Esophagus muscularis mucosa (tissue), 4 donors: ENCODE results near the gene CTDSPL. TPM values are rescaled to one million over a fixed set of nuclear protein-coding genes. Genes with fewer than 3 reads are reported as not detected.

Source experiments
- DNase-seq: peaks from one replicate; pipeline ENCODE4 v3.0.0-alpha.2; 2017; ENCODE audit errors: extremely low spot score
- H3K27ac ChIP-seq, 4 donors: fragments of 200-600 bp; sonication (generic); replicated peaks in 1 of 4; 1 replicate in 3 of 4; 2 replicates in 1 of 4; pipeline ENCODE4 v1.5.1; 2016 to 2019; ENCODE audit warnings: mild to moderate bottlenecking in 1 of 4
- H3K27me3 ChIP-seq, 4 donors: fragments of 200-600 bp; sonication (generic); one replicate each; pipeline versions ENCODE4 v1.5.1 to v1.6.0; 2016 to 2019
- H3K36me3 ChIP-seq, 4 donors: fragments of 200-600 bp; sonication (generic); one replicate each; pipeline ENCODE4 v1.5.1; 2016 to 2019
- H3K4me1 ChIP-seq, 4 donors: fragments of 200-600 bp; sonication (generic); one replicate each; pipeline ENCODE4 v1.5.1; 2016 to 2019
- H3K4me3 ChIP-seq, 4 donors: fragments of 200-600 bp; sonication (generic); 1 replicate in 2 of 4; 2 replicates in 2 of 4; pipeline ENCODE4 v1.5.1; 2016 to 2019; ENCODE audit warnings: mild to moderate bottlenecking in 4 of 4, moderate library complexity in 1 of 4
- H3K9me3 ChIP-seq, 4 donors: fragments of 200-600 bp; sonication (generic); 1 replicate in 3 of 4; 2 replicates in 1 of 4; pipeline ENCODE4 v1.5.1; 2016 to 2019
- CTCF ChIP-seq, 3 experiments: fragments of 200-600 bp in 2 of 3; fragments of 450-650 bp in 1 of 3; sonication (generic) in 2 of 3; IDR thresholded peaks; one replicate each; pipeline ENCODE4 v1.5.1; 2017 to 2019; ENCODE audit warnings: antibody characterized with exemption in 3 of 3, mild to moderate bottlenecking in 2 of 3, moderate library complexity in 1 of 3
- EP300 ChIP-seq: sonication (generic); formaldehyde crosslinking; IDR thresholded peaks from one replicate; pipeline ENCODE4 v1.6.1; 2017; ENCODE audit warnings: antibody characterized with exemption
- POLR2A ChIP-seq: fragments of 450-650 bp; IDR thresholded peaks from one replicate; pipeline ENCODE4 v1.6.1; 2017; ENCODE audit warnings: antibody characterized with exemption, moderate library complexity, mild to moderate bottlenecking, low read depth
- POLR2AphosphoS5 ChIP-seq, 2 donors: sonication (generic); formaldehyde crosslinking; IDR thresholded peaks; one replicate each; pipeline ENCODE4 v1.6.1; 2017; ENCODE audit warnings: antibody characterized with exemption in 2 of 2
- WGBS: methylation state at CpG from one replicate; pipeline ENCODE4 v1.1.5; 2018; 5-methylcytosine and 5-hydroxymethylcytosine counted together
- intact Hi-C: fragments of 100-400 bp; cut with DNase I; formaldehyde crosslinking; loops from one replicate; pipeline ENCODE4 v1.15.1; 2023
- total RNA-seq, 4 donors: library from RNA; depleted of rRNA; stranded (reverse); fragments of >200 nt; gene quantifications; one replicate each; pipeline versions ENCODE4 v1.1.0 to v1.2.1, GENCODE V29; 2016

Gene CTDSPL
- total RNA-seq, 4 donors from 2014 or later: 39.9 to 60.6 (median 54.6) TPM

- H3K4me1 ChIP-seq: peaks cover 18 to 47% (median 38%) of the 10 kb centered on the region in 4 donors
- peaks cover 0 to 3% (median 1%) of the 10 kb centered on the region in 4 donors for H3K36me3 ChIP-seq
- no peak overlapping the region for H3K4me3 ChIP-seq
- DNase-seq: no peak
- 85% methylated on average over 10 of the region's 10 CpGs for WGBS
- no peaks in the 10 kb centered on the region for H3K9me3 ChIP-seq
- TF ChIP-seq CTCF (IDR thresholded peaks at IDR 0.05) (no peak), POLR2A (no peak), POLR2AphosphoS5 (IDR thresholded peaks at IDR 0.05) (no peak), EP300 (no peak)
- H3K27ac ChIP-seq: no peak overlapping the region
- H3K27me3 ChIP-seq: no peaks in the 10 kb centered on the region
- intact Hi-C loops: no loop called here
These were observed 134.3 kb downstream of the CTDSPL start for GRCh38 chr3:37995652-37996641.

GRCh38 chr3:37996785-37997301 lies 135.2 kb downstream of the CTDSPL start:
- H3K27me3 ChIP-seq: no peaks in the 10 kb centered on the region
- peaks cover 0 to 12% (median 6%) of the 10 kb centered on the region in 4 donors for H3K36me3 ChIP-seq
- H3K9me3 ChIP-seq: no peaks in the 10 kb centered on the region
- TF ChIP-seq POLR2A: no peak
- peak; percentile 21 to 62 for TF ChIP-seq POLR2AphosphoS5 (IDR thresholded peaks at IDR 0.05)
- TF ChIP-seq CTCF (IDR thresholded peaks at IDR 0.05): peak; percentile 79 to 97 (median 84)
- H3K27ac ChIP-seq: peak overlapping the region in 1 of 4 donors; percentile 94
- DNase-seq: peak; percentile 94
- no peak overlapping the region for H3K4me3 ChIP-seq
- H3K4me1 ChIP-seq: peaks cover 18 to 47% (median 38%) of the 10 kb centered on the region in 4 donors
- intact Hi-C loops: no loop called here
- WGBS: 50% methylated on average over 4 of the region's 7 CpGs

- intact Hi-C loops: no loop called here
- DNase-seq: no peak
These were observed 135.7 kb downstream of the CTDSPL start for GRCh38 chr3:37997342-37997741.

GRCh38 chr3:37997791-37998370 lies 136.2 kb downstream of the CTDSPL start:
- no peaks in the 10 kb centered on the region for H3K27me3 ChIP-seq
- H3K9me3 ChIP-seq: no peaks in the 10 kb centered on the region
- H3K4me3 ChIP-seq: peak overlapping the region in 2 of 4 donors; percentile 55 to 60
- H3K4me1 ChIP-seq: peaks cover 18 to 47% (median 38%) of the 10 kb centered on the region in 4 donors
- no peak for DNase-seq
- 91% methylated on average over 3 of the region's 6 CpGs for WGBS
- H3K36me3 ChIP-seq: peaks cover 0 to 22% (median 14%) of the 10 kb centered on the region in 4 donors
- TF ChIP-seq CTCF (IDR thresholded peaks at IDR 0.05) (no peak), POLR2AphosphoS5 (IDR thresholded peaks at IDR 0.05) (no peak), EP300 (no peak), POLR2A (no peak)
- intact Hi-C loops: no loop called here
- H3K27ac ChIP-seq: peak overlapping the region; percentile 82 to 94 (median 86)

More at GRCh38 chr3:37997342-37997741, 135.7 kb downstream of the CTDSPL start:
- H3K27me3 ChIP-seq: no peaks in the 10 kb centered on the region
- H3K4me1 ChIP-seq: peaks cover 18 to 47% (median 38%) of the 10 kb centered on the region in 4 donors
- TF ChIP-seq POLR2AphosphoS5 (IDR thresholded peaks at IDR 0.05): no peak
- H3K36me3 ChIP-seq: peaks cover 0 to 17% (median 10%) of the 10 kb centered on the region in 4 donors
- no peak overlapping the region for H3K4me3 ChIP-seq
- no peaks in the 10 kb centered on the region for H3K9me3 ChIP-seq
- WGBS: 95% methylated on average over 8 of the region's 10 CpGs
- peak overlapping the region in 1 of 4 donors; percentile 94 for H3K27ac ChIP-seq

- H3K9me3 ChIP-seq: no peaks in the 10 kb centered on the region
- intact Hi-C loops: loop anchor here (5.0 kb wide), 1 partner anchor 42 kb away; no protein-coding TSS in a partner anchor
- H3K27me3 ChIP-seq: no peaks in the 10 kb centered on the region
- no peak for DNase-seq
- TF ChIP-seq EP300: no peak
- TF ChIP-seq CTCF (IDR thresholded peaks at IDR 0.05): no peak
- no peak for TF ChIP-seq POLR2AphosphoS5 (IDR thresholded peaks at IDR 0.05)
- no peak for TF ChIP-seq POLR2A
- peaks cover 0 to 22% (median 14%) of the 10 kb centered on the region in 4 donors for H3K36me3 ChIP-seq
- no peak overlapping the region for H3K4me3 ChIP-seq
- 91% methylated on average over 6 of the region's 6 CpGs for WGBS
- H3K4me1 ChIP-seq: peaks cover 14 to 46% (median 38%) of the 10 kb centered on the region in 4 donors
- peak overlapping the region in 1 of 4 donors; percentile 55 for H3K27ac ChIP-seq
These were observed 138.2 kb downstream of the CTDSPL start for GRCh38 chr3:37999836-38000235.
